KBM-7 (cell line): ENCODE measurements around the gene CNKSR3.

Experiments
- DNase-seq: peaks from one replicate; pipeline ENCODE4 v3.0.0-alpha.2; 2015
- in situ Hi-C: fragments of 300-500 bp; cut with MboI; formaldehyde crosslinking; loops from 2 replicates; pipeline ENCODE4 v1.14.3; 2020; ENCODE audit warnings: low sequenced_read_pairs, low pct_unique_long_range_greater_than_20kb, mixed read lengths

The CNKSR3 gene

GRCh38 chr6:154370545-154370944 lies 139.9 kb downstream of the CNKSR3 start:
- in situ Hi-C loops: no loop called here
- peak; percentile 41 for DNase-seq

- in situ Hi-C loops: no loop called here
- DNase-seq: no peak
Measured at GRCh38 chr6:154367839-154368695, 142.4 kb downstream of the CNKSR3 start.

GRCh38 chr6:154367336-154367735 lies 143.1 kb downstream of the CNKSR3 start:
- DNase-seq: no peak
- in situ Hi-C loops: no loop called here

DNA sequence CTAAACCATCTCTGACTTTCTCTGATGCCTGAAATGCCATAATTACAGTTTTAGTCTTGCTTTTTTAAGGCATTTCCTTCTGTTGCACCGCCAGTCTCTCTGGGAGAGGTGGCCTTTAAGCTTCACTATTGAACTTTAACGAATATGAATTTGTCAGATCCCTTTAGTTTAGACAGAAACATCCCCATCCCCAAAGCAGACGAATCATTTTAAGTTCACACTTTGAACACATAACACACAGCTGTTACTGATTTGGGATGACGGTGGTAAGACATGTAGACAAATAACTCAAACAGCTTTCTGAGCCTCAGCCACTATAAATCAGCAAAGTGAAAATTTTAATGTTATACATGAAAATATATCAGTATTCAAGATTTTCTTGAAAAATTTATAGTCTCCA lies 146.7 kb downstream of the CNKSR3 start:
- DNase-seq: no peak
- in situ Hi-C loops: no loop called here

GRCh38 chr6:154361476-154361875 lies 149.0 kb downstream of the CNKSR3 start:
- in situ Hi-C loops: no loop called here
- DNase-seq: no peak

DNA sequence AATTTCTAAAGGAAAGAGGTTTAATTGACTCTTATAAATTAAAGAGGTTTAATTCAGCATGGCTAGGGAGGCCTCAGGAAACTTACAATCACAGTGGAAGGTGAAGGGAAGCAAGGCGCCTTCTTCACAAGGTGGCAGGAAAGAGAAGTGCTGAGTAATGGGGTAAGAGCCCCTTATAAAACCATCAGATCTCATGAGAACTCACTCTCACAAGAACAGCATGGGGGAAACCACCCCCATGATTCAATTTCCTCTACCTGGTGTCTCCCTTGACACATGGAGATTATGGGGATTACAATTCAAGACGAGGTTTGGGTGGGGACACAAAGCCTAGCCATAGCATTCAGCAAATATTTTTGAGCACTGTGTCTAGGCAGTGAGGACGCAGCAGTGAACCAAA lies 150.0 kb downstream of the CNKSR3 start:
- in situ Hi-C loops: no loop called here
- DNase-seq: peak; percentile 60

- in situ Hi-C loops: no loop called here
- no peak for DNase-seq
Measured at GRCh38 chr6:154359679-154360078, 150.8 kb downstream of the CNKSR3 start.

- in situ Hi-C loops: no loop called here
- peak; percentile 84 for DNase-seq
Measured at GRCh38 chr6:154359161-154359574, 151.3 kb downstream of the CNKSR3 start.

GRCh38 chr6:154358019-154358545 lies 152.4 kb downstream of the CNKSR3 start:
- DNase-seq: no peak
- in situ Hi-C loops: no loop called here

DNA sequence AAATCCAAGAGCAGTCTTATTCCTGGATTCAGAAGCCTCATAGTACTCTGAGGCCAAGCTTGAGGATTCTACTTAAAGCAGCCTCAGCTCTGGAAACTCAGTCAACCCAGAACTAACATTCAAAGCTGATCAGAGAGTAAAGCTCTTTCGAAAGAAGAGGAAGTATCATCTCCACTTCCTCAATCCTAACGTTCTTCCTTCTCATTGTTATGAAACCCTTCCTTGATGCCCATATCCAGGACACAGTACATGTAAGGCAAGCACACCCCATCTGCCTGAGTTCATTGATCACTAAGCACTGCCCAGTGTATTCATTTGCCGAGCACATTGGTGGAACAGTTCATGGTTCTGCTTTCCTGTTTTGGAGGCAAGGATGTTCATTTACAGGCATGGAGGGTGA lies 153.8 kb downstream of the CNKSR3 start, which contains the start of gene IPCEF1:
Gene IPCEF1, minus strand, starts transcription at position 114 of the 400 bp plus-strand sequence. CDS start 90,856 bp downstream, outside the sequence.
- in situ Hi-C loops: no loop called here
- peak; percentile 87 for DNase-seq

- in situ Hi-C loops: no loop called here
Measured at GRCh38 chr6:154356113-154356512, 154.4 kb downstream of the CNKSR3 start.

DNA sequence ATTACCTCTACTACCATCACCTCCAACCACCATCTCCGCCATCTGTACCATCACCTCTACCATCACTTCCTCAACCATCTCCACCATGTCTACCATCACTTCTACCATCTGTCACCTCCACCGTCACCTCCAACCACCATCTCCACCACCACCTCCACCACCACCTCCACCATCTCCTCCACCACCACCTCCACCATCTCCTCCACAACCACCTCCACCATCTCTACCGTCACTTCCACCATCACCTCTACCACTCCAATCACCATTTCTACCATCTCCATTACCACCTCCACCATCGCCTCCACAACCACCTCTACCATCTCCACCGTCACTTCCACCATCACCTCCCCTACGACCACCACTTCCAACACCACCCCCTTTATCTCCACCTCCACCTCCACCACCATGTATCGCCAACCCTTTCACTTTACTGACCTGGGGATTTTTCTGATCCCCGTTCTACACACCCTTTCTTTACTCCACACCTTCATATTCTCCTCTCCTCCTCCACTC lies 156.2 kb downstream of the CNKSR3 start:
- in situ Hi-C loops: no loop called here
- DNase-seq: no peak

More at GRCh38 chr6:154356113-154356512, 154.4 kb downstream of the CNKSR3 start:
- DNase-seq: no peak

DNA sequence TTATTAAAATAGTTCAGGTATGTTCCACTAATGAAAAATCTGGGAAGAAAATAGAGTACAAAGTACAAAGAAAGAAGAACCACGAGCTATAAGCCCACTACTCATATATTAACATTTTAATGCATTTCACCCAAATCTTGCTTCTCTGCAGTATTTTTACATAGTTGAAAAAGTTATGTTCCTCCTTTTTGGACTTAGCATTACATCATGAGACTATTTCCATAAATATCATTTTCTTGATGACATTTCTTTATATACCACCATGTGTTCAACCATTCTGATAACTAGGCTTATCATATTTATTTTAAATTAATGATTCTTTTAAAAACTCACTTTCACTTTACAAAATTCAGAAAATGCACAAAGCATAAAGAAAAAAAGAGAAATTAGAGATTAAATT lies 156.9 kb downstream of the CNKSR3 start:
- DNase-seq: no peak
- in situ Hi-C loops: no loop called here

- in situ Hi-C loops: no loop called here
- no peak for DNase-seq
Measured at GRCh38 chr6:154352898-154353585, 157.4 kb downstream of the CNKSR3 start.

DNA sequence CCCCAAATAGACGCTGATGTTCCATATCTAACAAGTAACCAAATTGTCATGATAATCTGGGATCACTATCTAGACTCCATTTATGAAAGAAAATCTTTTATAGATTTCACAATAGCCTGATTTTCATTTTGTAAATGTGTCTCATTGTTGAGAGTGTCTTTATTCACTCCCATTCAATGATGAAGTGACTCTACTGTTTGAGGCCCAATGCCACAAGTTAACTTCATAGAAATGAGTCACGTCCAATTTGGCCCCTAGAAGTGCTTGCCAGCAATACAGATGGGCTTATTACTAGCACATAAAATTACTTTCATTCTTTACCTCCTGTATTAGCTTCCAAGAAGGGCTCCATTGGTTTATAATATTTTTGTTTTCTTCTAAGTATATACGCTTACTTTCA lies 160.2 kb downstream of the CNKSR3 start:
- in situ Hi-C loops: no loop called here
- no peak for DNase-seq

DNA sequence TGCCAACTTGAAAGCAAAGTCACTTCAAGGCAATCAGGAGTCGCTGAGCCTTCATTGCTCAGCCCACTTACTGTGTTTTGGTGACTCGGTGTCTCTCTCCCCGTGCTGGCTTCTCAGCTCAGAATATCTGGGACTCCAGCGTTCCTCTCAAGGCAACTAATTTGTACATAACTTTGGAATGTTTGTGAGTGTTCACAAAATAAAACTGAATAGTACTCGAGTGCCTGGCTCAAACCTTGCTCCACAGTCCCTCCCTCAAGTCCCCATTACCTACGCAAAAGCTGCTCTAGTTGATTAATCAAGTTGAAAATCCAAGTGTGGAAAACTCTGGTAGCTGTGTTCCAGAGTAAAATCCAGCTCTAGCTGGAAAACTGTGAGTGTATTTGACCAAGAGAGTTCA lies 162.5 kb downstream of the CNKSR3 start:
- no peak for DNase-seq
- in situ Hi-C loops: no loop called here

DNA sequence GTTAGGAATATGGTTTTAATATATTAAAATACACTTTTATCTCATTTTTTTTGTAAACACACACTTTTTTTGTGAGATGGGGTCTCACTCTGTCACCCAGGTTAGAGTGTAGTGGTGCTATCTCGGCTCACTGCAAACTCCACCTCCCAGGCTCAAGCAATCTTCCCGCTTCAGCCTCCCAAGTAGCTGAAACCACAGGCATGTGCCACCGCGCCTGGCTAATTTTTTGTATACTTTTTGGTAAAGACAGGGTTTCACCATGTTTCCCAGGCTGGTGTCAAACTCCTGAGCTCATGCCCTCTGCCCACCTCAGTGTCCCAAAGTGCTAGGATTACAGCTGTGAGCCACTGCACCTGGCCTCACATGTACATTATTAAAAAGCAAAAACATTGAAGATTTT lies 164.7 kb downstream of the CNKSR3 start:
- in situ Hi-C loops: no loop called here

DNA sequence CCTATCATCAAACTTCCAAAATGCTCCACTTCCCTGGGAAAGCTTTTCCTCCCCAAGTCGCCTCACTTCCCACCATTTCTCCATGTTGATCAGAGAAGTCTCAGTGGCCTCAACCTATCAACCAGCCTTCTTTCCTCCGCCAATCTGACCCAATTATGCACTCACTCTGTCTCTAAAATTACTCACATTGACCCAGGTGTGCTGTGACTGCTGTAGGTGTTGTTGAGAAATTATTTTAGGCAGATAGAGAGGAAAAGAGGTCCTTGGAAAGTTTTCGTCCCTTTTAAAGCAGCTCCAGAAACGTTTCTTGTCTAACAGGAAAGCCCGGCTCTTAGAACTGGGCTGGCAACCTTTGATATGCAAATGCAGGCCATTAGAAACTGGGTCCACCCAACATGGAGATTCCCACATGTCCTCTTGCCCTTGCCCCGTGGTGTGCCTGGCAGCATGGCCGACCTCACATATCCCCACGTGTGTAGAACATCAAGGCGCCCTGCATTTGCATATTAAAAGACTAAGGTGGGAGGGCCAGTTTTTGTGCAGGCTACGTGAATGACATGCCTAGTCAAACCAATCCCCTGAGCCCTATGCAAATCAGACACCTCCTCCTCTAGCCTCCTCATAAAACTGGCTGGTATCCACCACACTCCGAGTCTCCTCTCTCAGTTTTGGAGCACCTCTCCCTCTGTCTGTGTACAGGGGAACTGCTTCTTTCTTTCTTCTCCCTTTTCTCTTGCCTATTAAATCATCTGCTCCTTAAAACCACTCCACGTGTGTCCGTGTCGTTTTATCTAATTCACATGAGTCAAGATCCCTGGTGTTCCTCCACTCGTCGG lies 166.8 kb downstream of the CNKSR3 start:
- in situ Hi-C loops: no loop called here
- DNase-seq: no peak

More for the DNA sequence above, 164.7 kb downstream of the CNKSR3 start:
- DNase-seq: no peak

- in situ Hi-C loops: no loop called here
- DNase-seq: no peak
Measured at GRCh38 chr6:154341871-154342270, 168.6 kb downstream of the CNKSR3 start.
